CD4-positive, alpha-beta T cell treated with Interferon alpha-2 for 1 hour (primary cell): ENCODE results near the gene MAGED2.
"Not testable (repeated sequence)": the region's sequence is repeated elsewhere in the genome, so short reads cannot be mapped to it uniquely, and the experiment has no call there.

ENCODE experiments used
- DNase-seq, 2 donors: peaks; one replicate each; pipeline ENCODE4 v3.0.0-alpha.2; 2020 to 2022

The MAGED2 gene

DNA sequence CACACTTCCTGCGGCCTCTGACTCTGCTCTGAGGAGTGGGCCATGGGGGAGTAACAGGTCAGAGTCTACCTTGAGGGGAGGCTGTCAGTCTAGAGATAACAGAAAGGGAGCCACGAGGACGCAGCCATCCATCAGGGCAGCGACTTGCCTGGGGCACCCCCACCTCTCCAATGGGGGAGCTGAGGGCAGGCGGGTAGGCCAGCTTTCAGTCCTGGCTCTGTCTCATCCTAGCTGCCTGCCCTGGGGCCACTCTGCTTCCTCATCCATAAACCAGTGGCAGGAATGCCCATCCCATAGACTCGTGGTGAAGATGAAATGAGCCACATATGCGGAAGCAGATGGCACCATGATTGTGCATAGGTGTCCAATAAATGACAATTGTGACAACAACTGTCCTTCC is 13.2 kb downstream of the MAGED2 start:
- no peak for DNase-seq

DNA sequence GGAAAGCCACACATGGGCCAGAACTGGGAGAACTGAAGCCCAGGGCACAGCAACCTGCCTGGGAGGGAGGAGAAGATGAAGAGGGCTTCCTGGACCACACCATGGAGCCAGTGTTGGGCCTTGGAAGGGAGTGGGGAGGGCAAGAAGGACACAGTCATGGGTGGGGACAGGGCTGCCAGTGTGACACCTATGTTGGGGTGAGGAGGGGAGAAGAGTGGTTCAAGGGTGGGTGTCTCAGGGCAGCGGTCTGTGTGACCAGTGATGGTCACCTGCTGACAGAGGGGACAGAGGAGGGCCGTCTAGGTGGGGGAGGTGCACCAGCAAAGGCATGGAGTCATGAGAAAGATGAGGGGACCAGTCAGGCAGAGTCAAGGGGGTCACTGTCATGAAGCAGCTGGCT is 13.8 kb downstream of the MAGED2 start:
- DNase-seq = no peak

DNA sequence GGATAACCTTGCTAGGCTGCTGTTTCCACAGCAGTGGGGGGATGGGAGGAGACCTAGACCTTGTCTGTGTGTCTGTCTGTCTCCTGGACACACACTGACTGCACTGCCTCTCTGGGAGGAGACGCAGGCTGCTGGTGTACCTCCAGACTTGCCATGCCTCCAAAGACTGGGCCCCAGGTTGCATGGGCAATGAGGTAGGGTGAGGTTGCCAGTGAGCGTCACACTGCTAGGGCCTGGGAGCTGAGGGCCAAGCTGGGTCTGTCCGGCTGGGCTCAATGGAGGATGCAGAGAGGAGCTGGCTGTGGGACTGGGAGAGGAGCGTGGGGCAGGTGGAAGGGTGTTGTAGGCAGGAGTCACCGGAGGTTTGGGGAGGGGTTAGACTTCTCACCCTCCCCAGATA is 16.6 kb downstream of the MAGED2 start:
- no peak for DNase-seq

DNA sequence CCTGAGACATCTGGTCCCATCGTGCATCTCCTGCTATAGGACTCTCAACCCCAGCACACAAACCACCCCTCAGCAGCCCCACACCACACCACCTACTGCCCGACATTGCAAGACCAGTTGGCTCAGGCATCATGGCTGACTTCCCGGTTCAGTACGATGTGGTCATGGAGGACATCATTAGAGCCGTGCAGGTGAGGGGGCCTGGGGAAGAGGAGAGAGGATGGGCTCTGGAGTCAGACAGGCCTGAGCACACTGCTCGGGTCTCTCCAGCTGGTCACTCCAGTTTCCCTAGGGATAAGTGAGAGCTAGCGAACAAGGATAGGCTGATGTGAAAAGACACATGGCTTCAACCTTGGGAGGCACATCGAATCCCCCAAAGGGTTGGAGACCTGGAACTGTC is 17.2 kb downstream of the MAGED2 start:
- DNase-seq = no peak

DNA sequence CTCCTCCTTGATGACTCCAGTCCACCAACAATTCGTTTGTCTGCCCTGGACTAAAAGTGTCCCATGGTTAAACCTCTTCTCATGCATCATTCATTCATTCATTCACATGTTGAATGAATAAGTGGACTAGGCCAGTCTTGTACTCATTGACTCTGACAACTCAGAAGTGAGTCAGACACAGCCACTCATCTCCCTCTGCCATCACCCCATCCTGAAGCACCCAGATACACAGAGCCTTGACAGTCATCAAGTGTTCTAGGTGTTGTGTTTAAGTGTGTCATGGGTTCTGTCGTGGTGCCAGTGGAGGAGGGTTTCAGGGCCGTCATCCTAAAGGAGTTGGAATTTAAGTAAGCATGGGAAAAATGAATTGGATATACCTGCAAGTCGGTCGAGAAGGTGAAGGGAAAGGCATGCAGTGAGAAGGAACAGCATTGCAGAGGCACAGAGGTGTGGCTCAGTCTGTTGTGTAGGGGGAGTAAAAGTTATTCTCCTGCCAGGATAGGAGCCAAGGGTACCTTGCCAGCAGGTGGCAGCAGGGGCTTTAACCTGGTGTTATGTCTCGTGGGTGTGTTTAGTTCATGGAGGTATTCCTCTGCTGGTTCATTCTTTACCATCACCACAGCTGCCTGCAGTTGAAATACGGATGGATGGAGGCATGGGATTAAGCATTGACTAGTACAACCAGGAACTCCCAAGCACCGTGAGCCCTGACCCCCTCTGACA is 18.3 kb downstream of the MAGED2 start:
- peak in 1 of 2 donors; percentile 26 for DNase-seq

DNA sequence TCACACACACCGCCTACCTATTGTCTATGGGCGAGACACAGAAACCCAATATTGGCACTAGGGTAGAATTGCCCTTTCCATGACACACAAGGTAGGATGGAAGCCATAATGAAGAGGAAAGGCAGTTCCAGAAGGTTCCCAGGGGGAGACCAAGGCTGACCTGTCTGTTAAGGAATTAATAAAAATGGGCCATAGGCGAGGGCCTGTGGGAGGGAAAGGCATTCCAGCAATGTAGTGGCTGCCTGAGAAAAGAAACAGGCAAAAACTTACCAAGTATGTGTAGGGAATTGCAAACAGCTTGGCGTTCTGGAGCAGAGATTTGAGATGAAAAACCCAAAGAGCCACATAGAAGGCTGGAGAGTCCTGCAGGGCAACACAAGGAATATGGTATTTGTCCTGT is 19.1 kb downstream of the MAGED2 start:
- no peak for DNase-seq

DNA sequence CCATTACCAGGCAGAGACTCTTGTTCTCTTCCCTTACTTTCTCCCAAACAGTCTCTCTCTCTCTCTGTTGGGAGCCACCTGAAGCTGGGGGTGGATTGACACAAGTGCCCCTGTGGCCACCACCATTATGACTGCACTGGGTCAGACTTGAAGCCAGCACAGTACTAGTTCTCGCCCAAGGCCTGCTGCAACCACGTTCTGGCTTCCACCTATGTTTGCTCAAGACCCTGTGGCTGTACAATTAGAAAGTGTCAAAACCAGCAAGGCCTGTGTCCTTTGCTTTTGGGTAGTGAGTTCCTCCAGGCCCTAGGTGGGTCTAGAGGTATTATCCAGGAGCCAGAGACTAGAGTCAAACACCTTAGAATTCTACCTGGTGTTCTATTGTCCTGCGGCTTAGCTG is 31.0 kb downstream of the MAGED2 start:
- no peak for DNase-seq

DNA sequence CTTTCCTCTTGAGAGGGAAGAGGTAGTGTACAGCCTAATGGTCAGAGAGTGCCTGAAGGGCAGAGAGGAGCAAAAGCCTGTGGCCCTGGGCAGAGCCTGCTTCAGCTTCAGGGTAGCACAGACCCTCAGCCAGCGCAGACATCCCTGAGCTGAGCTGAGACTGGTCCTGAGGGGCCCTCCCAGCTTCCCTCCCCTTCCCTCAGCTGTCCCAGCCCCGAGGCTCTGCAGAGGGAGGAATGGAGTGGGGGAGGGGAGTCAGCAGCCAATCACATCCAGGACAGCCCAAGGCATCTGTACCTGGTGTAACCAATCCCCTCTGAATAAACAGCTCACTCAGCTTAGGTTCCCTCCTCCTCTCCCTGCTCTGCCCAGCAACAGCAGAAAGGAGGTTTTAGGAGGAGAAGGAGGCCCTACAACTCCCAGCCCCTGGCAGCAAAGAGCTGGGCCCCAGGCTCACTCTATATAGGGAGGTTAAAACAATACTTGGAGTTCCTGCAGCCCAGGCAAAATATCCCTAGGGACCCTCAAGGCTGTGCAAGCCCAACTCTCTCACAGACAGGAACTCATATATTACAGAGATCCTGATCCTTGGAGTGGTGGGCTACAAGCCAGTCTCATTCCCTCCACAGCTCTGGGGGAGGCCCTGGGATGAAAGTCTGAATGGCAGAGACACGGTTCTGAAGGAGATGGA is 33.8 kb downstream of the MAGED2 start:
- not testable (repeated sequence) for DNase-seq

DNA sequence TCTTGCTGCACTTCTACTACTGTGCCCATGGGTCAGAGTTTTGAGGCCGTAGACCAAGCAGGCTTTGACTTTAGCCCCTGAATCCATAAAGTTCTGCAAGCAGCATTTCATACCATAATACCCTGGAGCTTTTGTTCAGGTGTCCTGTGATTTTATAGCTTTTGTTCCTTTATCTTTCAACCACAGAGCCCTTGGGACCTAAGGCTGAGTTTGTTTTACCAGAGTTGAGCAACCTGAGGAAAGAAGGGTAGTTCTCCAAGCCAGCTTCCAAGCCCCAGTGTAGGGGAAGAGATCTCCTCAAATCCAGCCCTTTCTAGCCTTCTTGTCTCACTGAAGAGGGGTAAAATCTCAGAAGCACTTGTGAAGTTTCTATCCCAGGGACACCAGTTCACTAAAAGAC is 35.1 kb downstream of the MAGED2 start:
- DNase-seq = no peak

DNA sequence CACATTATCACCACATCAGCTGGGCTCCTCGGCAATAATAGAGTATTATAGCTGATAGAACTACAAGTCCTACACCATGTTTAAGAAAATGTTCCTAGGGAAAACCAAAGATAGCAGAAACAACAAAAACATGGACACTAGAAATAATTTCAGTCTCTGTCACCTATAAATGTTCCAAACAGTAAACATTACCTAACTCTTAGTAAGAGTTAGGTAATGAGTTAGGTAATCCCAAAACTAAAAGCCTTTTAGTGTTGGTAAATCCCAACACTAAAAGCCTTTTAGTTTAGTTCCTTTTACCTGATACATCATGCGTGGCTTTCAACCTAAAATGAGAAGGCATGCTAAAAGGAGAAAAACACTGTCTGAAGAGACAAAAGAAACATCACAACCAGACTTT is 35.5 kb downstream of the MAGED2 start:
- DNase-seq = no peak

DNA sequence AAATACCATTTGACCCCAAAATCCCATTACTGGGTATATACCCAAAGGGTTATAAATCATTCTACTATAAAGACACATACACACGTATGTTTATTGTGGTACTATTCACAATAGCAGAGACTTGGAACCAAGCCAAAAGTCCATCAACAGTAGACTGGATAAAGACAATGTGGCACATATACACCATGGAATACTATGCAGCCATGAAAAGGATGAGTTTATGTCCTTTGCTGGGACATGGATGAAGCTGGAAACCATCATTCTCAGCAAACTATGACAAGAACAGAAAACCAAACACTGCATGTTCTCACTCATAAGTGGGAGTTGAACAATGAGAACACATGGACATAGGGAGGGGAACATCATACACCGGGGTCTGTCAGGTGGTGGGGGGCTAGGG is 40.2 kb downstream of the MAGED2 start:
- DNase-seq = not testable (repeated sequence)

DNA sequence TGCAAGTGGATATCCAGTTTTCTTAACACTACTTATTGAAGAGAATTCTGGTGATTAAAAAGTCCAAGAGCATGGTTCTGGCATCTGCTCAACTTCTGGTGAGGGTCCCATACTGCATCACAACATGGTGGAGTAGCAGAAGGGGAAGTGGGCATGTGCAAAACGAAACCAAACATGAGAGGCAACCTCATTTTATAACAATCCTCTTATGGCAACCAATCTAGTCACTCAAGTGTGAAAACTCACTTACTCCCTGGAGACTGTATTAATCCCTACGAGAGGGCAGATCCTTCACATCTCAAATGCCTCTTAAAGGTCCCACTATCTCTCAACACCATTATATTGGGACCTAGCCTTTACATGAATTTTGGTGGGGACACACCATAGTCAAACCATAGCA is 57.7 kb downstream of the MAGED2 start:
- DNase-seq = no peak
